Brain microvascular endothelial cell (primary cell): ENCODE results near the gene C1QTNF9B.

Experiments used
- DNase-seq: peaks from one replicate; pipeline ENCODE4 v3.0.0-alpha.2; 2020
- H3K27ac ChIP-seq: fragments of 250-450 bp; sonication (Bioruptor Pico); 2 replicates; pipeline ENCODE4 v1.5.1; 2020; ENCODE audit warnings: mild to moderate bottlenecking, moderate library complexity
- H3K27me3 ChIP-seq: fragments of 250-450 bp; sonication (Bioruptor Pico); replicated peaks from 2 replicates; pipeline ENCODE4 v1.5.1; 2020; ENCODE audit warnings: mild to moderate bottlenecking
- H3K36me3 ChIP-seq: fragments of 250-450 bp; sonication (Bioruptor Pico); replicated peaks from 2 replicates; pipeline ENCODE4 v1.5.1; 2020; ENCODE audit warnings: mild to moderate bottlenecking
- H3K4me3 ChIP-seq: 2 replicates; pipeline ENCODE4 v1.5.1; 2011; ENCODE audit warnings: low read depth, mild to moderate bottlenecking, control low read depth, low read length, moderate library complexity
- in situ Hi-C: cut with HindIII; loops from 2 replicates; pipeline ENCODE4 v1.10.0; 2017; ENCODE audit warnings: low sequenced_read_pairs, low pct_ligation_motif_present
- TF ChIP-seq, protein P1 (sequence below): IDR thresholded peaks from 2 replicates; pipeline ENCODE4 v1.5.1; 2011; ENCODE audit warnings: low read depth, mild to moderate bottlenecking, moderate library complexity, low read length, control low read depth, inconsistent platforms; ENCODE audit errors: missing control alignments

Gene C1QTNF9B

DNA sequence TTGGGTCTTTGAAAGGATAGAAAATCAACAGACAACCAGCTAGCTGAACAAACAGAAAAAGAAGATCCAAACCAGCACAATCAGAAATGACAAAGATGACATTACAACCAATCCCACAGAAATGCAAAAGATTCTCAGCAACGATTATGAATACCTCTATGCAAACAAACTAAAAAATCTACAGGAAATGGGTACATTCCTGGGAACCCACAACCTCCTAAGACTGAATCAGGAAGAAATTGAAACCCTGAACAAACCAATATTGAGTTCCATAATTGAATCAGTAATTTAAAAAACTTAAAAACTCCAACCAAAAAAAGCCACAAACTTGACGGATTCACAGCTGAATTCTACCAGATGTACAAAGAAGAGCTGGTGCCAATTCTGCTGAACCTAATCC lies 20.9 kb upstream of the C1QTNF9B start:
- H3K27me3 ChIP-seq = no peaks in the 10 kb centered on the region
- no peaks in the 10 kb centered on the region for H3K36me3 ChIP-seq
- TF ChIP-seq, protein P1, sequence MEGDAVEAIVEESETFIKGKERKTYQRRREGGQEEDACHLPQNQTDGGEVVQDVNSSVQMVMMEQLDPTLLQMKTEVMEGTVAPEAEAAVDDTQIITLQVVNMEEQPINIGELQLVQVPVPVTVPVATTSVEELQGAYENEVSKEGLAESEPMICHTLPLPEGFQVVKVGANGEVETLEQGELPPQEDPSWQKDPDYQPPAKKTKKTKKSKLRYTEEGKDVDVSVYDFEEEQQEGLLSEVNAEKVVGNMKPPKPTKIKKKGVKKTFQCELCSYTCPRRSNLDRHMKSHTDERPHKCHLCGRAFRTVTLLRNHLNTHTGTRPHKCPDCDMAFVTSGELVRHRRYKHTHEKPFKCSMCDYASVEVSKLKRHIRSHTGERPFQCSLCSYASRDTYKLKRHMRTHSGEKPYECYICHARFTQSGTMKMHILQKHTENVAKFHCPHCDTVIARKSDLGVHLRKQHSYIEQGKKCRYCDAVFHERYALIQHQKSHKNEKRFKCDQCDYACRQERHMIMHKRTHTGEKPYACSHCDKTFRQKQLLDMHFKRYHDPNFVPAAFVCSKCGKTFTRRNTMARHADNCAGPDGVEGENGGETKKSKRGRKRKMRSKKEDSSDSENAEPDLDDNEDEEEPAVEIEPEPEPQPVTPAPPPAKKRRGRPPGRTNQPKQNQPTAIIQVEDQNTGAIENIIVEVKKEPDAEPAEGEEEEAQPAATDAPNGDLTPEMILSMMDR = no peak
- DNase-seq = no peak
- in situ Hi-C loops = no loop called here
- no peak overlapping the region for H3K4me3 ChIP-seq
- no peak overlapping the region for H3K27ac ChIP-seq

GRCh38 chr13:23915308-23915707 lies 18.0 kb upstream of the C1QTNF9B start:
- DNase-seq = no peak
- Histone ChIP-seq H3K36me3 (no peaks in the 10 kb centered on the region), H3K27me3 (no peaks in the 10 kb centered on the region), H3K27ac (no peak overlapping the region), H3K4me3 (no peak overlapping the region)
- in situ Hi-C loops = no loop called here
- TF ChIP-seq, protein P1 = no peak

- in situ Hi-C loops = no loop called here
- DNase-seq = no peak
- Histone ChIP-seq H3K27me3 (no peaks in the 10 kb centered on the region), H3K27ac (no peak overlapping the region), H3K36me3 (no peaks in the 10 kb centered on the region), H3K4me3 (no peak overlapping the region)
- TF ChIP-seq, protein P1 = no peak
These were observed 15.2 kb upstream of the C1QTNF9B start for GRCh38 chr13:23912469-23912868.

GRCh38 chr13:23909606-23910005 lies 12.3 kb upstream of the C1QTNF9B start:
- Histone ChIP-seq H3K27me3 (no peaks in the 10 kb centered on the region), H3K27ac (no peak overlapping the region), H3K4me3 (no peak overlapping the region), H3K36me3 (no peaks in the 10 kb centered on the region)
- in situ Hi-C loops = no loop called here
- TF ChIP-seq, protein P1 = no peak
- no peak for DNase-seq

- in situ Hi-C loops = no loop called here
- TF ChIP-seq, protein P1 = no peak
- H3K27me3 ChIP-seq = no peaks in the 10 kb centered on the region
These were observed 8.5 kb upstream of the C1QTNF9B start for GRCh38 chr13:23905766-23906165.

DNA sequence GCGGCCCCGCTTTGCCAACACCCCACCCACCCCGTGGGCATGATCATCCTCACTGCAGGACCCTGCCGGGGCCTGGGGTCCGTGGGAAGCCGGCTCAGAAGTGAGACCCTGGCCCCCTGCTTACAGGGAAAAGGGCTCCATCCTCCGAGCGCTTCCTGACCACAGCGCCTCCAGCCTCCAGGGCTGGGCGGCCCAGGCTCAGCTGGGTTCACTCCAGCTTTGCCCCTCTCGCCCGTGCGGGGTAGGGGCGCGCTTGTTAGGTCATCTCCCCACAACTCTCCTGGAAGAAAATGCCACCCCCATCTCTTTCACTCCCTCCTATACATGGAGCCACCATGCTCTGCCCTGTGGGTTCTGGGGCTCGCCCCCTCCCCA lies 6.6 kb upstream of the C1QTNF9B start:
- DNase-seq = no peak
- no peak overlapping the region for H3K27ac ChIP-seq
- no peak overlapping the region for H3K4me3 ChIP-seq
- no peaks in the 10 kb centered on the region for H3K36me3 ChIP-seq
- TF ChIP-seq, protein P1 = no peak
- no peaks in the 10 kb centered on the region for H3K27me3 ChIP-seq
- in situ Hi-C loops = no loop called here

More at GRCh38 chr13:23905766-23906165, 8.5 kb upstream of the C1QTNF9B start:
- Histone ChIP-seq H3K27ac (no peak overlapping the region), H3K36me3 (no peaks in the 10 kb centered on the region), H3K4me3 (no peak overlapping the region)
- DNase-seq = no peak
